HepG2 (cell line): ENCODE results near the gene SLC5A5. TPM values are rescaled to one million over a fixed set of nuclear protein-coding genes. Genes with fewer than 3 reads are reported as not detected.

Experiments
- ATF7-NPFF ChIP-seq: sonication (generic); formaldehyde crosslinking; IDR thresholded peaks from 2 replicates; pipeline ENCODE4 v1.8.1; 2023; ENCODE audit warnings: mild to moderate bottlenecking, low read depth, missing genetic modification reagents, moderate library complexity
- ISL2 ChIP-seq: sonication (generic); formaldehyde crosslinking; IDR thresholded peaks from 2 replicates; pipeline ENCODE4 v1.5.0; 2020; ENCODE audit warnings: missing genetic modification reagents
- KMT2A ChIP-seq: sonication (generic); formaldehyde crosslinking; IDR thresholded peaks from 2 replicates; pipeline ENCODE4 v1.4.0; 2020; ENCODE audit warnings: missing genetic modification reagents
- LCORL ChIP-seq, 2 experiments: fragments of 450-650 bp in 1 of 2; sonication (generic) in 1 of 2; formaldehyde crosslinking in 1 of 2; IDR thresholded peaks; 2 replicates each; pipeline versions ENCODE4 v1.5.0 to v1.6.1; 2017 to 2020; ENCODE audit warnings: antibody characterized with exemption in 1 of 2, missing genetic modification reagents in 1 of 2
- PAF1 ChIP-seq: IDR thresholded peaks from 2 replicates; pipeline ENCODE4 v1.6.1; 2016; ENCODE audit warnings: missing genetic modification reagents, missing compliant biosample characterization
- REST ChIP-seq, 2 experiments: IDR thresholded peaks; 2 replicates each; pipeline ENCODE4 v1.6.1; 2011 to 2012; ENCODE audit warnings: low read length in 2 of 2, borderline replicate concordance in 1 of 2, low read depth in 1 of 2, mild to moderate bottlenecking in 1 of 2, moderate library complexity in 1 of 2
- SSRP1 ChIP-seq: IDR thresholded peaks from 2 replicates; pipeline ENCODE4 v1.6.1; 2016; ENCODE audit warnings: control low read depth
- TBX2 ChIP-seq: sonication (generic); formaldehyde crosslinking; IDR thresholded peaks from 2 replicates; pipeline ENCODE4 v1.5.0; 2020; ENCODE audit warnings: missing genetic modification reagents, mild to moderate bottlenecking, borderline replicate concordance
- TFDP1 ChIP-seq: IDR thresholded peaks from 2 replicates; pipeline ENCODE4 v1.6.1; 2016; ENCODE audit warnings: missing compliant biosample characterization, missing genetic modification reagents, borderline replicate concordance
- ZBTB3 ChIP-seq: sonication (generic); formaldehyde crosslinking; IDR thresholded peaks from 2 replicates; pipeline ENCODE4 v1.4.0; 2020; ENCODE audit warnings: low read depth, mild to moderate bottlenecking, moderate library complexity, missing genetic modification reagents, borderline replicate concordance
- ZNF281 ChIP-seq: sonication (generic); formaldehyde crosslinking; IDR thresholded peaks from 2 replicates; pipeline ENCODE4 v1.4.0; 2020; ENCODE audit warnings: missing genetic modification reagents, borderline replicate concordance
- ZNF432 ChIP-seq: sonication (generic); formaldehyde crosslinking; IDR thresholded peaks from 2 replicates; pipeline ENCODE4 v1.5.0; 2020; ENCODE audit warnings: missing genetic modification reagents, mild to moderate bottlenecking, borderline replicate concordance
- ZNF512B ChIP-seq: sonication (generic); formaldehyde crosslinking; IDR thresholded peaks from 2 replicates; pipeline ENCODE4 v1.5.1; 2020; ENCODE audit warnings: missing genetic modification reagents, mild to moderate bottlenecking, borderline replicate concordance
- ZNF567 ChIP-seq: sonication (generic); formaldehyde crosslinking; IDR thresholded peaks from 2 replicates; pipeline ENCODE4 v1.8.1; 2023; ENCODE audit warnings: mild to moderate bottlenecking, missing genetic modification reagents, borderline replicate concordance
- ZNF614 ChIP-seq: IDR thresholded peaks from 2 replicates; pipeline ENCODE4 v1.6.1; 2018; ENCODE audit warnings: missing biosample characterization, missing genetic modification reagents, inconsistent platforms, borderline replicate concordance
- ZNF674 ChIP-seq: sonication (generic); formaldehyde crosslinking; IDR thresholded peaks from 2 replicates; pipeline ENCODE4 v1.5.0; 2020; ENCODE audit warnings: low read depth, mild to moderate bottlenecking, missing genetic modification reagents
- ZNF737 ChIP-seq: sonication (generic); formaldehyde crosslinking; IDR thresholded peaks from 2 replicates; pipeline ENCODE4 v1.5.0; 2020; ENCODE audit warnings: missing genetic modification reagents, mild to moderate bottlenecking, borderline replicate concordance
- ZZZ3 ChIP-seq: sonication (generic); formaldehyde crosslinking; IDR thresholded peaks from 2 replicates; pipeline ENCODE4 v1.4.0; 2020; ENCODE audit warnings: missing genetic modification reagents, mild to moderate bottlenecking, borderline replicate concordance
- polyA plus RNA-seq, 8 experiments: library from polyadenylated mRNA; depleted of rRNA in 3 of 8; stranded (reverse) in 7 of 8; unstranded in 1 of 8; fragments of >200 nt; fragmentation: Illumina TruSeq in 4 of 8; extraction: Trizol in 4 of 8; gene quantifications; 2 replicates each; pipeline versions ENCODE4 v1.2.1 to v1.2.3, GENCODE V29; 2011 to 2016; ENCODE audit warnings: low read depth in 4 of 8, missing spikeins in 1 of 8, mixed read lengths in 1 of 8; ENCODE audit not compliant: insufficient read depth in 1 of 8
- total RNA-seq, 5 experiments: library from RNA; depleted of rRNA; stranded (reverse); fragments of >200 nt; fragmentation: Illumina TruSeq; extraction: Trizol; gene quantifications; 2 replicates each; pipeline ENCODE4 v1.2.3, GENCODE V29; 2016; ENCODE audit warnings: low read depth in 1 of 5

SLC5A5 gene
- total and polyA plus RNA-seq, 2 of the 13 experiments (the other 11 are each of a cell fraction or from before 2014, with no cell fraction given), result not detected

- TF ChIP-seq ZNF281 (CRISPR knock-in tag) (no peak), ZNF512B (no peak), ZNF737 (no peak), REST (IDR thresholded peaks at IDR 0.05; ENCODE audit: borderline replicate concordance in 1 of 2, low read depth in 1 of 2, low read length in 2 of 2) (no peak), LCORL (IDR thresholded peaks at IDR 0.05) (no peak), LCORL (CRISPR knock-in tag; IDR thresholded peaks at IDR 0.05) (no peak), PAF1 (no peak), KMT2A (CRISPR knock-in tag) (no peak), ZNF567 (no peak), ZNF674 (CRISPR knock-in tag) (no peak), ZBTB3 (CRISPR knock-in tag) (no peak), ISL2 (no peak), SSRP1 (CRISPR knock-in tag) (peak; percentile 31; the same call in 1 of the 2 replicates), ATF7-NPFF (CRISPR knock-in tag) (no peak), ZNF432 (CRISPR knock-in tag) (no peak), TFDP1 (CRISPR knock-in tag) (no peak), ZZZ3 (CRISPR knock-in tag) (no peak), TBX2 (0 out of 2 replicates have a peak, but pooled peaks have one; percentile 2), ZNF614 (no peak)
These were observed 8.1 kb upstream of the SLC5A5 start (continued) for GRCh38 chr19:17863520-17864182.
